PC-3 (cell line): ENCODE measurements around the gene EEPD1.

Experiments
- CTCF ChIP-seq: fragments of 300-600 bp; sonication (generic); conservative IDR thresholded peaks from 2 replicates; pipeline ENCODE4 v1.5.1; 2017; ENCODE audit warnings: antibody characterized with exemption, low read depth, mild to moderate bottlenecking, low read length
- EZH2 ChIP-seq: fragments of 300-600 bp; sonication (generic); IDR thresholded peaks from one replicate; pipeline ENCODE4 v1.6.1; 2017; ENCODE audit warnings: antibody characterized with exemption, mild to moderate bottlenecking, low read length; ENCODE audit not compliant: unreplicated experiment

GRCh38 chr7:36160313-36160712 is 7.3 kb downstream of the EEPD1 start:
- TF ChIP-seq CTCF (no peak), EZH2 (no peak)
